Urothelium cell line (cell line): Measurements from ENCODE around the gene CYRIA.

ENCODE experiments used
- DNase-seq: peaks from one replicate; pipeline ENCODE4 v3.0.0; 2011; ENCODE audit warnings: low spot score, mixed read lengths
- FAIRE-seq: peaks from 2 replicates; lab custom pipeline; 2011; peaks lifted over from hg19 to GRCh38; lab: Jason Lieb, UNC

Gene CYRIA

GRCh38 chr2:16665748-16666448 lies at the start of gene CYRIA:
TSS of gene CYRIA (minus strand) at chr2:16665834. CDS start at chr2:16588119, 77,715 bp downstream.
- FAIRE-seq, result no peak
- DNase-seq, result peak; percentile 81

GRCh38 chr2:16713011-16713423 lies 47.4 kb upstream of the CYRIA start:
- FAIRE-seq (no peak), DNase-seq (no peak)

- FAIRE-seq (no peak), DNase-seq (no peak)
Measured at GRCh38 chr2:16709769-16710168, 44.1 kb upstream of the CYRIA start.

DNA sequence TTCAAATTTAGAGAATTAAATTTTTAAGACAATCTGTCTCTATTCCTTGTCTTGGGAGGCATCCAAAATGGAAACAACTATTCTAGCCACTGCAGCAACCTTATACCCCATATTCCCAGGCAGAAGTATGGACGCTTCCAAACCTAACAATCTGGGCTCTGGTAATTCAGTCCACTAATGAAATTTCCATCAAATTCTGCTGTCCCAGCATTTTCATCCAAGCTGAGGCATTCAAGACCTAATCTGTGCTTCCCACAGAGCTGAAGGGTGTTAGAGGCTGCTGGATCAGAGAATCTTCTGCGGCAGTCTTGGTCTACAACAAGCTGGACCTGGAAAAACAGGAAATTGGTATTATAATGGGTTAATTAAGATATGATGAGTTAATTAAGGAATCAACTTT lies 42.5 kb upstream of the CYRIA start:
- no peak for FAIRE-seq

DNA sequence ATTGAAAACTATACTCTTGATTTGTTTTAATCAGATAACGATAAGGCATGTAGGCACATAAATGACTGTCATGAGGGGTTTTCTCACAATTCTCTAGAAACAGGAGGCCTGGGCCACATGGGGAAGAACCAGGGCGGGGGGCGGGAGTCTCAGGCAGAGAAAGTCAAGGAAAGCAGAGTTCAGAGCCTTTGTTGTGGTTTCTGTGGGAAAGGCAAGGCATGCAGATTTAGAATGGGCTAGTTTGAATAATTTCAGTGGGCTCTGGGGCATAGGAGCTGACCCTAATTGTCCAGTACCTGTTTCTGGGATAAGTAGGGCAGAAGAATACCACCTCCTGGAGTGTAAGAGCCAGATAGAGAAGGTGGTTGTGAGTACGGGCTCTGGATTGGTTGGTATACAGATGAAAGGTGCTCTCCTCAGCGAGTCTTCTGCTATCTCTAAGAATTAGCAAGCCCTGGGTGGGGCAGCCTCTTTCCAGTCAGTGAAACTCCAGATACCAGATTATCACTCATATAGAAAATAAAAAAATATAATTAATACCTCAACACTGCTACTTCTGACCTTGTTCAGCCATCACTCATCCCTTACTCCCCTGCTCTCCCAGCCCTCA lies 41.5 kb upstream of the CYRIA start:
- no peak for FAIRE-seq
- no peak for DNase-seq

More for the DNA sequence above, 42.5 kb upstream of the CYRIA start:
- DNase-seq, result no peak

- no peak for FAIRE-seq
- no peak for DNase-seq
Measured at GRCh38 chr2:16700551-16701259, 35.1 kb upstream of the CYRIA start.

DNA sequence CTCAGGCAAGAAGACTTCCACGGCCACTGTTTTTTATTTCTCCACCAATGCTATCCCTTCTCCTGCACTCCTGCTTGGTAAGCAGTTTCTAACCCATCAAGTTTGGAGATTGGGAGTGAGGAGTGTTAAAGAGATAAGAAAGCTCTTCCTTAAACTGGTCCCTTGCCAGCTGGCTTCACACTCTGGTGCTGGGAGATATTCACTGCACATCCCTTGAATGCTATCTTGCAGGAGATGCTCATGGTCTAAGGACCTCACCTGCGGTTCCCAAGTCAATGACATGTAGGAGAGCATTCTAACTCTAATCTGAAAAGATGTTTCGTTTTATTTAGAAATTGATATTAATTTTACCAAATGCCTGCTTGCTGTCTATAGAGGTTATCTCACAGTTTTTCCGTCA lies 28.2 kb upstream of the CYRIA start:
- no peak for DNase-seq
- no peak for FAIRE-seq

- no peak for DNase-seq
Measured at GRCh38 chr2:16691261-16691660, 25.6 kb upstream of the CYRIA start.

GRCh38 chr2:16687955-16688354 lies 22.3 kb upstream of the CYRIA start:
- FAIRE-seq (peak; percentile 9), DNase-seq (no peak)

More at GRCh38 chr2:16691261-16691660, 25.6 kb upstream of the CYRIA start:
- FAIRE-seq, result no peak

GRCh38 chr2:16687222-16687621 lies 21.6 kb upstream of the CYRIA start:
- FAIRE-seq (no peak), DNase-seq (no peak)

DNA sequence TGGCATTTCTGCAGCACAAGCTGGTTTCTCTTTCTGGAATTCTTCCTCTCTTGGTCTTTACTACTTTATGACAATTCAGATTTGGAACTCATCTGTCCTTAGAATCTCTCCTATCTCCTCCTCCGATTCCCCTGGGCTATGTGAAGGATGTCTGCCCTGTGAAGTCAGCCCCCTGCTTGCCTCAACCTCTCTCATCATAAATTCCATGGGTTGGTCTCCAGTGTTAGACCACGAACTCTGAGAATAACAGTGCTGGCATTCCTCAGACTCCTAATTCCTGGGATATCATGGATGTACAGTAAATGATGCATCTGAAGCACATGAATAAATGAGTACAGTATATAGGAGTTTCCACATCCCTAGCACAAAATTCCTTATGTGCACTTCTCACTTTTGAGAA lies 21.0 kb upstream of the CYRIA start:
- no peak for FAIRE-seq

DNA sequence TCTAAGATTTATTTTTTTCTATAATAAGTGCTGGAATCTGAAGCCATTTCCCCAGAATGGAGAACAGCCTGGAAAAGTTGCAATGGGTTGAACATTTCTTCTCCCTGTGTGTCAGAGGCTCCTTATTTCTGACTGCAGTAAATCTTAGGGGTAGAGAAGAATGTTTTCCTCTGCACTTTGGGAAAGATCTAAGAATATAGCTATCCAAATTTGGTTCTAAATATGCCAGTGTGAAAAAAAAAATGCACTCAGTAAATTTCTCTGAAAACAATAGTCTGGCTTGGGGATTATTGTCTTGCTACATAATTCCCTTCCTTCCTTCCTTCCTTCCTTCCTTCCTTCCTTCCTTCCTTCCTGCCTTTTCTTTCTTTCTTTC lies 19.7 kb upstream of the CYRIA start:
- FAIRE-seq, result no peak
- no peak for DNase-seq

More for the DNA sequence above, 21.0 kb upstream of the CYRIA start:
- no peak for DNase-seq

GRCh38 chr2:16684676-16685339 lies 19.2 kb upstream of the CYRIA start:
- no peak for DNase-seq
- no peak for FAIRE-seq

DNA sequence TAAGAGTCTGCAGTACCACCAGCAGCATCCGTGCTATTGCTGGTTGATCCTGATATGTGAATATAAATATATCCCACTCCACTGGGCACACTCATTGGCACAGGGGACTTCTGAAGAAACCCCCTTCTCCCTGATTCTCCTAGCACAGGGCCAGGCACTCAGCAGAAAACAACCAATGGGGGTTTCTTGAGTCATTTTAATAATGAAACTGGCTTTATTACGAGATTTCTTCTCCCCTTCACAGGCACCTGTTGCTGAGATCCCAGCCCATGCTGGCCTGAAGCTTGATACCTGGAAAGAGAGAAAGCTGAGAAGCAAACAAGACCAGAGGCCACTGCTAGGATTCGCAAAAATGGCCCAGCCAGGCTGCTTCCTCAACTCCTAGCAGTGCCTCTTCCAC lies 17.9 kb upstream of the CYRIA start:
- no peak for FAIRE-seq
- DNase-seq, result no peak

- FAIRE-seq (no peak), DNase-seq (no peak)
Measured at GRCh38 chr2:16682431-16683118, 16.9 kb upstream of the CYRIA start.

- FAIRE-seq (no peak), DNase-seq (no peak)
Measured at GRCh38 chr2:16680781-16681180, 15.1 kb upstream of the CYRIA start.

DNA sequence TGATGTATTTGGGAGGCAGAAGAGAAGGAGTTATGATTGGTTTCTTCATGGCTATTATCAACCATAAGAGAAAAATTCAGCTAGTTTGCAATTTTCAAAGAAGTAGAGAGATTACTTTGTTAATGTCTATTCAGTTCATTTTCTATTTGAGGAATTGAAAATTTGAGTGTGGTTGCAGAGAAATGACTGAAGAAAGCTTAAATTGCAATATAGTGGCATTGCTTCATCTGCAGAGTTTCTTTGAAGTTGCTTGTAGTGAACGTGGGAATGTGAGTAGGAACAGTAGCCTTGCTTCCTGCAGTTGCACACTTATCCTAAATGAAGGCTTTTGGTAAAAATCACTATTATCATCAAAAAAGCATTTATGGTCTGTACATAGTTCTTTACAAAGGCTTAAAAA lies 14.7 kb upstream of the CYRIA start:
- FAIRE-seq, result no peak
- no peak for DNase-seq

- DNase-seq (no peak), FAIRE-seq (no peak)
Measured at GRCh38 chr2:16678964-16679363, 13.3 kb upstream of the CYRIA start.

- FAIRE-seq, result no peak
- DNase-seq, result no peak
Measured at GRCh38 chr2:16677875-16678274, 12.2 kb upstream of the CYRIA start.

GRCh38 chr2:16675781-16676180 lies 10.1 kb upstream of the CYRIA start:
- peak; percentile 77 for FAIRE-seq

GRCh38 chr2:16674154-16674553 lies 8.5 kb upstream of the CYRIA start:
- FAIRE-seq (no peak), DNase-seq (no peak)

More at GRCh38 chr2:16675781-16676180, 10.1 kb upstream of the CYRIA start:
- DNase-seq, result no peak
